Suppressor macrophage treated with lipopolysaccharide for 1 hour (primary cell): Measurements from ENCODE around the gene OSBPL10.
A peak's percentile ranks its signal among the peaks of the same experiment; 100 is the strongest.

ENCODE experiments used
- DNase-seq, 3 donors: peaks; one replicate each; pipeline ENCODE4 v3.0.0-alpha.2; 2020 to 2022

Gene OSBPL10

GRCh38 chr3:31763731-31764130 is 217.3 kb downstream of the OSBPL10 start:
- DNase-seq: no peak

GRCh38 chr3:31762888-31763351 is 218.1 kb downstream of the OSBPL10 start:
- DNase-seq: no peak

GRCh38 chr3:31762097-31762764 is 218.8 kb downstream of the OSBPL10 start:
- no peak for DNase-seq

GRCh38 chr3:31760654-31761053 is 220.4 kb downstream of the OSBPL10 start:
- DNase-seq: no peak

- peak in 1 of 3 donors; percentile 1 for DNase-seq
Observed at GRCh38 chr3:31758322-31758965, 222.6 kb downstream of the OSBPL10 start.

- no peak for DNase-seq
Observed at GRCh38 chr3:31755926-31756658, 225.0 kb downstream of the OSBPL10 start.

GRCh38 chr3:31754575-31755278 is 226.3 kb downstream of the OSBPL10 start:
- no peak for DNase-seq

GRCh38 chr3:31753050-31753425 is 228.0 kb downstream of the OSBPL10 start:
- DNase-seq: no peak

GRCh38 chr3:31752305-31753049 is 228.6 kb downstream of the OSBPL10 start:
- no peak for DNase-seq

- no peak for DNase-seq
Observed at GRCh38 chr3:31750341-31750740, 230.7 kb downstream of the OSBPL10 start.

- DNase-seq: no peak
Observed at GRCh38 chr3:31748933-31749295, 232.1 kb downstream of the OSBPL10 start.

GRCh38 chr3:31748281-31748932 is 232.7 kb downstream of the OSBPL10 start:
- no peak for DNase-seq

- no peak for DNase-seq
Observed at GRCh38 chr3:31747785-31748184, 233.3 kb downstream of the OSBPL10 start.

GRCh38 chr3:31744913-31745312 is 236.1 kb downstream of the OSBPL10 start:
- DNase-seq: no peak

GRCh38 chr3:31743331-31744089 is 237.6 kb downstream of the OSBPL10 start:
- no peak for DNase-seq

- no peak for DNase-seq
Observed at GRCh38 chr3:31740397-31740796, 240.7 kb downstream of the OSBPL10 start.

GRCh38 chr3:31738412-31738811 is 242.7 kb downstream of the OSBPL10 start:
- no peak for DNase-seq

- no peak for DNase-seq
Observed at GRCh38 chr3:31735667-31736066, 245.4 kb downstream of the OSBPL10 start.

GRCh38 chr3:31733234-31733667 is 247.8 kb downstream of the OSBPL10 start:
- no peak for DNase-seq

GRCh38 chr3:31732548-31732947 is 248.5 kb downstream of the OSBPL10 start:
- no peak for DNase-seq

GRCh38 chr3:31729573-31729972 is 251.5 kb downstream of the OSBPL10 start:
- DNase-seq: no peak
